Subcutaneous adipose tissue (tissue), 4 donors: ENCODE results near the gene RGS6. TPM values are rescaled to one million over a fixed set of nuclear protein-coding genes. Genes with fewer than 3 reads are reported as not detected.

Experiments used
- total RNA-seq, 4 donors: library from RNA; depleted of rRNA; stranded (reverse); fragments of >200 nt; gene quantifications; one replicate each; pipeline ENCODE4 v1.1.0, GENCODE V29; 2016
- TF ChIP-seq, protein P1 (sequence below): fragments of 450-650 bp; IDR thresholded peaks from one replicate; pipeline ENCODE4 v1.5.1; 2016; ENCODE audit warnings: low read depth, mild to moderate bottlenecking, control low read depth, antibody characterized with exemption, moderate library complexity

Gene RGS6
- total RNA-seq, 4 donors from 2014 or later, result 4.4 to 32.0 (median 11.4) TPM

DNA sequence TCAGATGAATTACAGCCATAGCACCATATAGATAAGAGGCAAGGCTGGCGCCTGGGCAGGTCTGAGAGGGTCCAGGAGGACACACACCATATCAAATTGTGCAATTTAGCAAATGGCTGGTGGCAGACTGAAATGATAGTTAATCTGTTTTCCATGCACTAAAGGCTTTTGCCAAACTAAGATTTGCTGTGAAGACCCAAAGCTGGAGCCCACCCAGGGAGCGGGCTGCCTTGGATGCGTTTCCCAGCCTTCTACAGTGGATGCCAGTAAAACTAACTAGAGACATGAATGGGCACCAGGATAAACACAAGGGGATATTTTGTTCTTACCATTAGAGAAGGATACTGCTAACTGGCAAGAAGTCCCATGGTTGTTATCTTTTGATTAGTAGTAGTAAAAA lies 486.6 kb downstream of the RGS6 start:
- TF ChIP-seq, protein P1, sequence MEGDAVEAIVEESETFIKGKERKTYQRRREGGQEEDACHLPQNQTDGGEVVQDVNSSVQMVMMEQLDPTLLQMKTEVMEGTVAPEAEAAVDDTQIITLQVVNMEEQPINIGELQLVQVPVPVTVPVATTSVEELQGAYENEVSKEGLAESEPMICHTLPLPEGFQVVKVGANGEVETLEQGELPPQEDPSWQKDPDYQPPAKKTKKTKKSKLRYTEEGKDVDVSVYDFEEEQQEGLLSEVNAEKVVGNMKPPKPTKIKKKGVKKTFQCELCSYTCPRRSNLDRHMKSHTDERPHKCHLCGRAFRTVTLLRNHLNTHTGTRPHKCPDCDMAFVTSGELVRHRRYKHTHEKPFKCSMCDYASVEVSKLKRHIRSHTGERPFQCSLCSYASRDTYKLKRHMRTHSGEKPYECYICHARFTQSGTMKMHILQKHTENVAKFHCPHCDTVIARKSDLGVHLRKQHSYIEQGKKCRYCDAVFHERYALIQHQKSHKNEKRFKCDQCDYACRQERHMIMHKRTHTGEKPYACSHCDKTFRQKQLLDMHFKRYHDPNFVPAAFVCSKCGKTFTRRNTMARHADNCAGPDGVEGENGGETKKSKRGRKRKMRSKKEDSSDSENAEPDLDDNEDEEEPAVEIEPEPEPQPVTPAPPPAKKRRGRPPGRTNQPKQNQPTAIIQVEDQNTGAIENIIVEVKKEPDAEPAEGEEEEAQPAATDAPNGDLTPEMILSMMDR, result no peak

DNA sequence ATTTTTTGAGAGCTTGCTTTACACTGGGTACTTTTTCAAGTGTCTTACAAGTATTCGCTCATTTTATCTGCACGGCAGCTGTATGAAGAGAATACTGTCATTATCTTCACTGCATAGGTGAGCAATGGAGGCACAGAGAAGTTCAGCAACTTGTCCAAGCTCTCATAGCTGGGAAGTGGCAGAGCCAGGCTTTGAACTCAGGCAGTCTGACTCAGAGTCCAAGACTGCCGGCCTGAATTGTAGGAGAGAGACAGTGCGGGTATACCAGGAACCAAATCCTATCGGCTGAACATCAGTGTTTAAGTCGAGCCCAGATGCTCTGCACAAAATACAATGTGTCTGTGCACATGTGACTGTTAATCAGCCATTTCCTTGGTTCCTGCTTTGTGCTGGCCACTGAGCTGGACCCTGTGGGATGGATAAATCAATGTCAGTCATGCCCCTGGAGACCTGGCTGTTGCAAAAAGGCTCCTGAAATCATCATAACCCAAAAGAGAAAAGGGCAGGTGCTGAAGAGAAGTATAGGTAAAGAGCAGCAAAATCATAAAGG lies 487.1 kb downstream of the RGS6 start:
- TF ChIP-seq, protein P1, result no peak

DNA sequence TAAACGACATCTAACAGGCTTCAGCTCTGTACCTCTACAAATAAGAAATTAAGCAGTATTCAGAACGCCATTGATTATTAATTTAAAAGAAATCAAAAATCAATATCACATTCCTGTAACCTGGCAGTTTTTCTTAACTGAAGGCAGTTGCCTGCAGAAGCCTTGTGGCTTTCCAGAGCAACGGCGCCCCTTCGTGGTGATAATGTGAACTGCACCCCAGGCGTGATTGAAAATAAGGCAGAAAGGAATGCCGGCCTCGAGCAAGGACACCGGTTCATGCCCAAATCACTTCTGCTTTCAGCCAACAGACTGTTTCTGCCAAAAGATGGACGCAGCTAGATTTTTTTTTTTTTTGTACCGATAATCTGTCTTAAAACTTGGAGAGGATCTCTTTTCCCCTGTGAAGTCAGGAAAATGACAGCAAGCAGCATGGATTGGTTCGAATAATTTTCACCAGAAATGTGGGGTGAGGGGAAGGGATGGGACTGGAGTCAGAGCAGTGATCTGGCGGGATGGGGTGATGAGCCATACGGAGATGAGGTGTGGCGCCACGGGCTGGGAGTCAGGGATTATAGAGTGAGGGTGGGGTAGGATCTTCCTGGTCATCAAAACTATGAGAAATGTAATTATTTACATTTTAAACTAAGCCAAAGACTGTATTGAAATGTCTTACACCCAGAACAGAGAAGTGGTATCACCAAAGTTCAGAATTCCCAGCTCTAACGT lies 488.7 kb downstream of the RGS6 start:
- TF ChIP-seq, protein P1, result no peak

DNA sequence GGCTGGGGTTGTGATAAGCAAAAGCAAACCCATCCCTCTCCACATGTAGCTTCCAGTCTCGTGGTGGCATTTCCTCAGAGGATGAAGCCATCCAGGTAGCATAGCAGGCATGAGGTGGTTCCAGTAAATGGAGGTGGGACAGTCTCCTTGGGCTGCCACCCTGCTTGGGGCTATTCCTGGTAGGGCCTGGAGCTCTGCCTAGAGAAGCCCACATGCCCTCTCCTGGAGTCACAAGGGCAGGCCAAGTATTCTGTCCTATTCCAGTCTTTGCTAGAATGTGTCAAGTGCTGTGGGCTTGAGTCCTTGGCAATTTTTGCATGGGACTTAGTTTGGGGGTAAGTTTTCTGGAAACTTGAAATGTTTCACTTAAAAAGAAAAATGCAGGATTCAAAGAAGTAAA lies 491.7 kb downstream of the RGS6 start:
- TF ChIP-seq, protein P1, result no peak

DNA sequence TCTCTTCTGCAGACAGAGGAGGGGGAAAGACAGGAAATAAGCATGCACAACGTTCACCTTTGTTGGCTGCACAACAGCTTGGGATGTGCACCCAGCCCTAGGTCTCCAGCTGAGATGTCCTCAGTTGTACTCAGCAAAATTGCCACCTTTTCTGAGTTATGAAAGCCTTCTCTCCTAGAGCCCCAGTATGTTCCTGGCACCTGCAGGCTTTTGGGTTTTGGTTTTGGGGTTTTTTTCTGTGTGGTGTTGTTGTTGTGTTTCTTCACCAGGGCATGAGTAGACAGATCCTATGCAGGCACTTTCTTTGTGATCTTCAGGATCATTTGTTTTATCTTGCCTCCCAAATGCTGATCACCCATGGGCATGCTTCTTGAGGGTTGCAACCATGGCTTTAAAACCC lies 498.2 kb downstream of the RGS6 start:
- TF ChIP-seq, protein P1, result no peak

DNA sequence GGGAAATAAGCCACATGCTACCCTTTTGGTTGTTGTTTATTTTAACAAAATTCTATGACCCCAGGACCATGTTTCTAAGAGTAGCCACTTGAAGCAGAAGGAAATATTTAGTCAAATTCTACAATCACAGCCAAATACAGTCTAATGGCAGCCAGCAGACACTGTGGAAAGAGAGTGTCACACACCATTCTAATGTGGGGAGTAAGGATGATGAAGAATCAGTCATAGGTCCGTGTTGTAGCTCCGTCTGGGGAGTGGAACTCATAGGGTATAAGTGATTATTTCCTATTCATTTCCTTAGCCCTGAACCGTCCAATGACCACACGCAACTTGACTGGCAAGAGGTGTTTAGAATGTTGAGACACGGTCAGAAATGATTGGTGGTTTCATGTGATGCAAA lies 500.5 kb downstream of the RGS6 start:
- TF ChIP-seq, protein P1, result no peak

DNA sequence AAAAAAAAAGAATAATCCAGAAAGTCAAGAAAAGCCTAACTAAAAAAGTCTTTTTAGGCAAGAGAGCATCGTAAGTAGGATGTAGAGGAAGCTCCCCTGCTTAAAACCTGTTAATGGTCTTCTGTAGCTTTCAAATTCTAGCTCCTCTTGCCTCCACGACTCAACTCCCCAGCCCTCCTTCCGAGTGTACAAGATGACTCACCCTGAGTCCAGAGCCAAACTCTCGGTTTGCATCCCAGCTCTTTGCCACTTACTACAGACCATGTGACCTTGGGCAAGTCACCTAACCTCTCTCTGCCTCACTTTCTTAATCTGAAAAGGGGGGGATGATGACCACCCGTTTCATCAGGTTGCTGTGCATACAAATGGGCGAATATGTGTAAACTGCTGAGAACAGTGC lies 501.3 kb downstream of the RGS6 start:
- TF ChIP-seq, protein P1, result no peak
